ENCODE measurements around the gene FBLN2.

Gene FBLN2

DNA sequence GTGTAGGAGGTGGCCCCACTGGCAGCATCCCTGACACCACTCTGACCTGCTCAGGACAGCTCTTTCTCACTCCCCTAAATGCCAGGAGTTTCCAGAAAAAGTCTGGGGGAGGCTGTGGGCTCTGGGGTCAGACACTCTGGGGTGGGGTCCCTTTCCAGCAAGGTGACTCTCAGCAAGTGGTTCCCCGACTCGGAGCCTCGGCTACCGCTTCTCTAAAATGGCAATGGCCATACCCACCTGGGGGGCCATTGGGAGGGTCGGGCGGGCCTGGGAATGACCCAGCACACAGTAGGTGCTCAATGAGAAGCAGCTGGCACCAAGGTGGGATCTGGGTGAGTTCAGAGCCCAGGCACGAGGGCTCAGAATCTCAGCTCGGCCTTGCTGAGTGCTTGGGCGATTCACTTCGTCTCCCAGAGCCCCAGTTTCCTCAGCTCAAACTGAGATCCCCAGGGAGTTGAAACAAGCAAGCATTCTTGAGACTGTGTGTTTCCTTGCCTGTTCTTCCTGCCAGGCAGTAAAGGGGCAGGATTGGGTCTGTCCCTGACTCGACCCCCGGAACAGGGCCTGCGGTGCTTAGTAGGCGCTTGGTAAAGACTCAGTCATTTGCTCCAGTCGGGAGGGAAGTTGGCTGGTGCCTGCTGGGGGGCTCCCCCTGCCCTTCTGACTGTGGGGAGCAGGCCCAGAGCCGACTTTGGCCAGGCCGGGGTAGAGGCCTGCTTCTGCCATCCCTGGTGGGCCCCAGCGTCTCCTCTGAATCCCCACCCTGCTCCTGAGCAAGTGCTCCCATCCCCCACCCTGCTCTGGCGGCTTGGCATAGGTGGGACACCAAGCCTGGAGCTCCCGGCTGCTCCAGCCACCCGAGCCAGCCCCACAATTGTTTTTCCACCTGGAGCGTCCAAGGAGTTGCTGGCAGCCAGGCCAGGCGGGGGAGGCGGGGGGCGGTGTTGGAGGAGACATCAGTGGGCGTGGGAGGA is 32.9 kb upstream of the FBLN2 start:
- H3K4me3 ChIP-seq (replicated peaks; ENCODE audit: insufficient read depth, low read length) = no peak overlapping the region
- DNase-seq (ENCODE audit: low read depth in 1 of 2, low spot score in 1 of 2) = no peak
- H3K27me3 ChIP-seq (ENCODE audit: insufficient read depth, poor library complexity, severe bottlenecking) = no peaks in the 10 kb centered on the region
- no peak overlapping the region for H3K27ac ChIP-seq (replicated peaks)
- TF ChIP-seq REST (IDR thresholded peaks at IDR 0.05; ENCODE audit: insufficient replicate concordance, low read depth) (no peak), SPI1 (IDR thresholded peaks at IDR 0.05; ENCODE audit: borderline replicate concordance, low read depth) (no peak), GABPA (IDR thresholded peaks at IDR 0.05; ENCODE audit: low read depth) (no peak), CTCF (IDR thresholded peaks at IDR 0.05; ENCODE audit: insufficient read depth, low read length) (no peak), POLR2AphosphoS5 (IDR thresholded peaks at IDR 0.05; ENCODE audit: low read depth) (no peak)

DNA sequence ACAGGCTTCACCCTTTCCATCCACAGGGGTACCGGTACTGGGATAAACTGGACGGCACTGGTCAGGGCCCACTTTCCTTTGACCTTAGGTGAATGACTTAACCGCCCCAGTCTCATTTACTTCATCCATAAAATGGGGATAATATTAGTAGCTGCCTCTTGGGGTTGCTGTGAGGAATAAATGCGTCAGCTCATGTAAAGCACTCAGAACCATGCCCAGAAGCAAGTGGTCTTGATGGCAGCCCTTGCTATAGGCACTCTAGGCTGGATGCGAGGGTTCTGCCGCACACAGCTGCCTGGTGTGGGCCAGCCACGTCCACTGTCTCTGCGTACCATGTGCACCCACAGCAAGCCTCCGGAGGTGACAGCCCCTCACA is 32.2 kb upstream of the FBLN2 start:
- TF ChIP-seq CTCF (IDR thresholded peaks at IDR 0.05; ENCODE audit: insufficient read depth, low read length) = no peak
- TF ChIP-seq REST (IDR thresholded peaks at IDR 0.05; ENCODE audit: insufficient replicate concordance, low read depth) = no peak
- Histone ChIP-seq H3K4me3 (replicated peaks; ENCODE audit: insufficient read depth, low read length) (no peak overlapping the region), H3K27me3 (ENCODE audit: insufficient read depth, poor library complexity, severe bottlenecking) (no peaks in the 10 kb centered on the region), H3K27ac (replicated peaks) (no peak overlapping the region)
- no peak for DNase-seq (ENCODE audit: low read depth in 1 of 2, low spot score in 1 of 2)

DNA sequence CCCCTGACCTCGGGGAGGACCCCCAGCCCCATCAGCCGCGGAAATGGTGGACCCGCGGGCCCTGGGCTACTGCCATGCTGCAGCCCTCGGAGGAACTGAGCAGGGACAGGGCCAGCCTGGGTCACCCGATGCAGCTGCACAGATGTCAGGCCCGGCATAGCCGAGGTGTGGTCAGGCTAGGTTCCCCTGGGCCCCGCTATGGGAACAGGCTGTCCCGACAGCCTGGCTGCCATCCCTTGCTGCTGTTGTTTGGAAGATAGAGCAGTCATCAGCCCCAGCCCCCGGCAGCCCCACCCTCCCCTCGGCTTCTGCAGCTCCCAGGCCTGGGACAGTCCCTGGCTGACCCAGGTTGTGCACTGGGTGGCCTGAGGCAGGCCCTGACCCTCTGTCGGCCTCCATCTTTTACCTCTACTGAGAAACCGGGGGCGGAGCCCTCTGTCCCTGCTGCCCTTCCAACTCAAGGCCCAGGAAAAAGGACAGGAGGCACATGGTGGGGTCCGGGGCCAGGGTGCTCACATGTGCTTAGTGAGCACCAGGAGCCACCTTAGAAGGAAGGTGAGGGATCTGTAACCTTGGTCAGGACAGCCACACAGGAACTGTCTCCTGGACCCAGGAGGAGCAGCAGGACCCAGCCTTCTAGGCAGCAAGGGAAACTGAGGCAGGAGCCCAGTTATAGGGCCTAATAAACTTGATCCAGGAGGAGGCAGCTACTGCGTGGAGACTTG is 31.5 kb upstream of the FBLN2 start:
- no peak overlapping the region for H3K4me3 ChIP-seq (replicated peaks; ENCODE audit: insufficient read depth, low read length)
- TF ChIP-seq GABPA (IDR thresholded peaks at IDR 0.05; ENCODE audit: low read depth) (no peak), POLR2AphosphoS5 (IDR thresholded peaks at IDR 0.05; ENCODE audit: low read depth) (no peak), CTCF (IDR thresholded peaks at IDR 0.05; ENCODE audit: insufficient read depth, low read length) (no peak), SPI1 (IDR thresholded peaks at IDR 0.05; ENCODE audit: borderline replicate concordance, low read depth) (no peak), REST (IDR thresholded peaks at IDR 0.05; ENCODE audit: insufficient replicate concordance, low read depth) (no peak)
- no peak for DNase-seq (ENCODE audit: low read depth in 1 of 2, low spot score in 1 of 2)
- H3K27me3 ChIP-seq (ENCODE audit: insufficient read depth, poor library complexity, severe bottlenecking) = no peaks in the 10 kb centered on the region
- H3K27ac ChIP-seq (replicated peaks) = no peak overlapping the region

Measured in HL-60 (cell line).